Hematopoietic multipotent progenitor cell treated with erythropoietin and hydrocortisone succinate and interleukin-3 and kit ligand, for 8 days (in vitro differentiated cells): Measurements from ENCODE around the gene PIP5K1C.

Source experiments
- DNase-seq: peaks from one replicate; pipeline ENCODE4 v3.0.0-alpha.2; 2015

The PIP5K1C gene

GRCh38 chr19:3620817-3621547, 79.3 kb downstream of the PIP5K1C start:
- no peak for DNase-seq

GRCh38 chr19:3620145-3620816, 80.0 kb downstream of the PIP5K1C start:
- no peak for DNase-seq

- DNase-seq: no peak
Observed at GRCh38 chr19:3619631-3620012, 80.6 kb downstream of the PIP5K1C start.

DNA sequence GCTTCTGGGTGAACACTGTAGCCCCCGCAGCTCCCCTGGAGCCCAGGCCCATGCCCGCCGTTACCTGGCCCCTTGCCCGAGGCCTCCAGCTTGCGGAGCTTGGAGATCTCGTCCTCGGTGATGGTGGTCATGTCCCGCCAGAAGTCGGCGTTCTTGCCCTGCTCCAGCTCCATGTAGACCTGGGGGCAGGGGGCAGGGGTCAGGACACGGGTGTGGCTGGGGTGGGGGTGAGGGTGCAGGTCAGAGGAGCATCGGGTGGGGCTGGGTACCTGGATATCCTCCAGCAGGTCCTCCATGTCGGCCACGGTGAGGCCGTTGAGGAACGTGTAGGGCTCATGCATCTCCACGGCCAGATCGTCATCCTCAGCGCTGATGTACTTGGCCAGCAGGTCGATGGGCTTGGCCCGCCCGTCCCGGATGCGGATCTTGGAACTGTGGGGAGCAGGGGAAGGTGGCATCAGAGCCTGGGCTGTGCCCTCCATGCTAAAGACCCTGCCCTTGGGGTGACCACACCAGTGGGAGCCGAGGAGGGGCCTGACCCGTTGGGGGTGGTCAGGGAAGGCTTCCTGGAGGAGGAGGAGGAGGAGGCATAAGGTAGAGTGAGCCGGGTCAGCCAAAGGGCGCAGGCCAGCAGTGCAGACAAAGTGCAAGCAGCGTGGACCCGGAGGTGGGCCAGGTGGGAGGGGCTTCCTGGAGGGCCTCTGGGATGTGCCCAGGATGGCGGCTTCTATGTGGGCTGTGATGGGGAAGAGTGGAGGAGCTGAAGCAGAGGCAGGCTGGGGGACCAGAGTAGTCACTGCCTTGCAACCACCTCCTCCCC, 81.2 kb downstream of the PIP5K1C start:
- DNase-seq: no peak

DNA sequence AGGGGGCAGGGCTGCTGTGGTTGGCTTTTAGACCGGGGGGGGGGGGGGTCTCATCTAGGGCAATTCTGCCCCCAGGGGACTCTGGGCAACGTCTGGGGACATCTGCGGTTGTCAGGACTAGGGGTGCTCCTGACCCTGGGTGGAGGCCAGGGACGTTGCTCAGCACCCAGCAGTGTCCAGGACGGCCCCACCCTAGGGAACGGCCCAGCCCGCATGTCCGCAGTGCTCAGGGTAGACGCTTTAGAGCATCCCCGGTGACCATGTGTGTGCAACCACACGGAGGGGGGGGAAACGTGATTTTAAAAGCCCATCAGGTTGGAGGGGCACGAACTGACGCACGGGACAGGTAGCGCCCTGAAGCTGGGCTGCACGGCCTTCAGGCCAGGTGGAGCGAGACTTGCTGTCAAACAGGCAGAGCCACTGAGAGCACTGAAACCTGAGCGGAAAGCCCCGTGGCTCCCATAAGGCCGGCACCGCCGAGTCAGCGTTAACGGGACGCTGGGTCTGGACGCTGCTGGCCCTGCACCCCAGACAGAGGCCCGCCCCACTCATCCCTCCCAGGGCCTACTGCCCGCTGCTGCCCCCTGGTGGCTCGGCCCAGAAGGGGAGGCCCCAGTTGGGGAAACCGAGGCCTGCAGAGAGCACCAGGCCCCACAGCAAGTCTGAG, 82.0 kb downstream of the PIP5K1C start:
- DNase-seq: peak; percentile 44

GRCh38 chr19:3617463-3617862, 82.8 kb downstream of the PIP5K1C start:
- DNase-seq: peak; percentile 36

DNA sequence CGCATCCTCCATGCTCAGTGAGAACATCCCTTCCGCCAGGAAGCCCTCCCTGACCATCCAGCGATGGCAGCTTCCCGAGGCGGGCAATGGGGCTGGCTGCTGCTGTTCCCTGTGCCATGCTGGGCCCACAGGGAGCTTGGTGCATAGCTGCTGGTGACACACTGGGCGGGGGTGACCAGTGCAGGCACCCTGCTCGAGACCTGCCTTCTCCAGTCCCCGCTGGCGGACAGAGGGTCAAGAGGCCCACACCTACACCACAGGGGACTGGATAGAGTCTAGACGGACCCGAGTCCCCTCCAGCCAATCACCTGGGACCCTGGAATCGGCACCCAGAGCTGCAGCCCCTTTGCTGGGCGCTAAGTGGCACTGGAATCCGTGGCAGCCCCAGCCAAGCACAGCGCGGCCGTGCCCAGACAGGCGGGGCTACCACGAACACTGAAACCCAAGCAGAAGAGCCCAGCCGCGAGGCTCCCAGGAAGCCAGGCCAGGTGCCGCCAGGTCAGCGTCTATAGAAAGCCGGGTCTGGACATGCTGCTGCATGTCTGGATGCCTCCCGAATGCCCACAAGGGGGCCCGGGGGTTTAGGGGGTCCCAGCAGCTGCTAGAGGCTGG, 84.6 kb downstream of the PIP5K1C start:
- no peak for DNase-seq

DNA sequence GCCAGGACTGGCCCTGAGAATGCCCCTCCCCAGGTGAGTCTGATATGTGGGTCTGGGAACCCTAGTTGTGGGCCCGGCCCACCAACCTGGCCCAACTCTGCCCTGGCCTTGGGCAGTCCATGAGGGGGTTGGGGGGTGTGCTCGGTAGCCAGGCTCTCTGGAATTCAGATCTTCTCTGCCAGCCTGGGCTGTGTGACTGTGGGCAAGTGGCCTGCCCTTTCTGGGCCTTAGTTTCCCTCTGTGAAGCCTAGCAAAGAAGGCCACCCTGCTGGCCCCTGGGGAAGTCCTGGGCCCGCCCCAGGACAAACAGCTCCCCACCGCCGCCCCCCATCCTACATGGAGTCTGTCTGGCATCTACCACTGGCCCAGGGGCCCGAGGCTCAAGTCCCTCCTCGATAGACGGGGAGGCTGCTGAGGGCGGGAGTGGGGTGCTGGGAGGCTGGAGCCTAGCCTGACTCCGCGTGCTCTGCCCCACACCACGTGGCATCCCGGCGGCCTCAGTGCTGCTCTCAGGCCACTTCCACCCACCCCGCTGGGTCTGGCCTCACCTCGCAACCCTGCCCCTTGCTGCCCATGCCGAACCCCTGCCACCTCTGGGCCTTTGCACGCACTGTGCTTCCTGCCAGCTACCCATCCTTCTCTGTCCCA, 85.3 kb downstream of the PIP5K1C start:
- DNase-seq: no peak

DNA sequence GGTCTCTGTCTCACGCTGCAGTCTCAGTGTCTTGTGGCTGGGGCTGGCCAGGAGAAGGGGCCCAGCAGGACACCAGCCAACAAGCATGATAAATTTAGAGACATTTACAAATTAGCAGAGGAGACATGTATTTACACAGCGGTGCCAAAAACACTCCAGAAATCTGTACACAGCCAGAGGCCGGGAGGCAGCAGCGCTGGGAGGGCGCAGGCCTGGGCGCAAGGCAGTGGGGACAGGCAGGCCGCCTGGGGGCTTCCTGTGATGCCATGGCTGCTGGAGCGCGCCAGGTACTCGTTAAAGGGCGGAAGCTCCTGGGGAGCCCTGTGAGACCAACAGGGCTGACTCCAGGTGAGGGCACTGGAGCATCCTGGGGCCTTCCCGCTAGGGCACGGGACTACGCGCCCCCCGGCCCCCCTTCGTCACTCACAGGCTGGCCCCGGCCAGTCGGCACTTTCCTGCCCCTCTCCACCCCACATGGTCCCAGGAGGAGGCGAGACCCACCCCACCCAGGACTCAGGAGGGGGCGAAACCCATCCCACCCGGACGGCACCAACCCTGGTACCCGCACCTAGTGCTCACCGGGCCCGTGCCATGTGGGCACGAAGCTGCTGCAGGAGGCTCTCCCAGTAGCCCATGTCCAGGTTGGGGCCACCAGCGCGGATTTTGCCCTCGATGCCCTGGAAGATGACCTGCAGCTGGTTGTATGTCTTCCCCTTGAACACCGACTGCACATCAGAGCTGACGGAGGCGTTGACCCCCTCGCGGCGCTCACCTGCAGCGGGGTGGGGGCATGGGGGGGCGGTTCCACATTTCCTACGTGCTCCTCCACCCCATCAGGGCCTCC, 86.2 kb downstream of the PIP5K1C start:
- DNase-seq: no peak

DNA sequence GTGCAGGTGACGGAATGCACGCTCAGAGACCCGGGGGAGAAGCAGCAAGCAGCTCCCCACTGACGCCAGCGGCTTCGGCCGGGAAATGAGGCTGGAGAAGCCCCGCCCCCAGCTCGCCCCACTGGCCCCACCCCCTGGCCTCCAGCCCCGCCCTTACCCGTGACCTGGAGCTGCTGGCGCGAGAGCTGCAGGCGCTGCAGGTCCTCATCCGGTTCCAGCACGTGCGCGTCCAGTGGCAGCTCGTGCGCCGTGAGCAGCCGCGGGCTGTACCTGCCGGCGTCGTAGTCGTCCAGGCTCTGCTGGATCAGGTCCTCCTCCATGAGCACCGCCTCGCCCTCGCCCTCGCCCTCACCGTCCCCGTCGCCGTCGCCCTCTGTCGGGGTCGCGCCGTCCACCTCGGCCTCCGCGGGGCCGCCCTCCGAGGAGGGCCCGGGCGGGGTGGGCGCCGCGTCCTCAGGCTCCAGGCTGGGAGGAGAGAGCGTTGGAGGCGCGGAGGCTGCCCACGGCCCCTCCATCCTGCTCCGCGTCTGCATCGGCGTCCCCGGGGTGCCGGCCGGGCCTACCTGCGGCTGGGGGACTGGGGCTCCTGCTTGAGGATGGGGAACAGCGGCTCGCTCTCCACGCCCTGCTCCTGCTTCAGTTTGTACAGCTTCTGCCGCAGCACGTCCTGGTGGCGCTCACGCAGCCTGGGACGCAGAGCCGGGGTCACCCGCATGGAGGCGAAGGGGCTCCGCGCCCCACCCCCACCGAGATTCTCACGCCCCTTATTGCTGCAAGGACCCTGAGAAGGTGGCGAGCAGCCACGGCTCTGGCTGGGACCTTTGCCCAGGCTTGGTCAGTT, 87.1 kb downstream of the PIP5K1C start:
- no peak for DNase-seq

- no peak for DNase-seq
Observed at GRCh38 chr19:3612330-3612729, 87.9 kb downstream of the PIP5K1C start.

DNA sequence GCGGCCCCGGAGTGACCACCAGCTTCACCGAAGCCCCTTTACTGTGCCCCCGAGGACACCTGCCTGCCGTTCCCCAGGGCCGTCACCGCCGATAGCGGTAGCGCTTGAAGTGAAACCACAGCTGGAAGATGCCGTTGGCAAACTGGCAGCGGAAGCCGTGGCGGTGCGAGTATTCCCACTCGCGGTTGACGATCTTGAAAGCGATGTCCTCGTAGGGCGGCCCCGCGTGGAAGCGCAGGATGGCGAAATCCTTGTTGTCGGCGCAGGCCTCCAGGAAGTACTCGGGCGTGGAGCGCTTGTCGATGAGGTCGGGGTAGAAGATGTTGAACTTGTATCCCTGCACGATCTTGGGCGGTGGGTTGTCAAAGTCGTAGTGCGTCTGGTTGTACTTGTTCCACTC, 88.4 kb downstream of the PIP5K1C start:
- DNase-seq: no peak

DNA sequence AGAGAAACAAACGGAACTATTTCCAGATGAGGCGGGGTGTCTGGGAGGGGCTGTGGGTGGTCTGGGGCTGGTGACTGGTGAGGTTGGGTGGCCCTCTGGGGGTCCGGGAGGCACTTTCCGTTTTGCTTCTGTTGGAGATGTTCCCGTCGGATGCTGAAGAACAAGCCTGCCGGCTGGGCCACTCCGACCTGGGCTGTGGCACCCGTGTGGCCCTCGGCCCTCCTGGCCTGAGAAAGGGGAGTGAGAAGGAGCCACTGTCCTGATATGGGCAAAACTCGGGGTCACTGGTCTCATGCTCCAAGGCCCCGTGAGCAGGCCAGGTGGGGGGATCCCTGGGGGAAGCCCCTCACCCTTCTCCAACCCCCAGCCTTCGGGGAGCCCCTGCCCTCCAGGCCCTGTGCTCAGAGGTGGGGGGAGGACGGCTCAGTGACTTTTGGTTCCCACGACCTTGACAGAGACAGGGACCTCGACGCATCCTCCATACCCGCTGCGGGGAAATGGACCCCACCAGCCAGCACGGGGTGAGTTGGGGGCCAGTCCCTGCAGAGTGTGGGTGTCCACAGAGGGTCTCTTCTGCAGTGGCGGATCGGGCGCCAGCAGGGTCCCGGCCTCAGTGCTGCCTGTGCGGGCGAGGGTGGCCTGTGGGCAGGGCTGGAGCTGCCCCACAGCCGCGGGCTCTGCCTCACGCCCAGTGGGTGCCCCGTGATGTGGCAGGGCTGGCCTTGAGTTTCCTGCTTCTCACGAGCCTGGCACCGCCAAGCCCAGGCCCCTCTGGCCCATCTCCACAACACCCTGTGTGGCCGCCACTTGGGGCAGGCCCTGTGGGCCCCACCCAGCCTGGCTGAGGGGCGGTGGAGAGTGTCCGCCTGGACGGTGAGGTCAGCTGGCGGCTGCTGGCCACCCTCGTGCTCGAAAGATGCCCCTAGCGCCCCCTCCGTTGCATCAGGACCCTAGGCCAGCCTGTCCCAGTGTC, 89.2 kb downstream of the PIP5K1C start:
- DNase-seq: no peak

DNA sequence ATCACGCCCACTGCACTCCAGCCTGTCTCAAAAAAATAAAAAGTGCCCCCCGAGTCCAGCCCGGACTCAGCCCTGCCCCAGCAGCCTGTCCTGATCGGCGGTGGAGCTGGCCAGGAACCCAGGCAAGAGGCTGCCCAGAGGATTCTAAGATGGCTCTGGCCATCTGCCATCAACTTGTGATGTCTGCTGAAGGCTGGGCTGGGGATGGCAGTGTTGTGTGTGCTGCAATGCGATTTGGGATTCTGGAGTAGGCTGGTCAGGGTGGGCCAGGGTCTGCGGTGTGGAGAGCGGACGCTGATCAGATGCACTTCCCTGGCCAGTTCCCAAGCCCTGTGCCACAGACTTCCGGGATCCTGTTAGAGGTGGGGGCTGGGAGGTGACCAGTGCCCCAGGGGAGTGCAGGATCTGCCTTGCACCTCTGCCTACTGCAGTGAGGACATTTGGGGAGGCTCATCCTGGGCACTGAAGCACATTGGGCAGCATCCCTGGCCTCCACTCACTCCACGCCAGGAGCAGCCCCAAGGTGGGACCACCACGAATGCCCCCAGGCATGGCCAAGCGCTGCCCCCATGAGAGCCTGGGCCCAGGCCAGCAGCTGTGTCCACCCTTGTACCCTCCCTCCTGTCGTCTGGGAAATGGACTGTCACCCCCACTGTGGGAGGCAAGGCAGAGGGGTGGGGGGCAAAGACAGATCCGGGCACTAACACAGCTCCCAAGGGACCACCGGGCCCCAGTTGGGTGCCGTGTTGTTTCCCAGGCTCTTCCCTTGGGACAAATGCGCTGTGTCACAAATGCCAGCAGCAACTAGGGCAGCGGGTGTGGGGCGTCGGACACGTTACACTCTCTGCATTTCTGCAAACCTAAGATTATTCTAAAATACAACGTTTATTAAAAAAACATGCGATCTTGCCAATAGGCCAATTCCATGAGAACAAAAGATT, 90.2 kb downstream of the PIP5K1C start:
- no peak for DNase-seq

DNA sequence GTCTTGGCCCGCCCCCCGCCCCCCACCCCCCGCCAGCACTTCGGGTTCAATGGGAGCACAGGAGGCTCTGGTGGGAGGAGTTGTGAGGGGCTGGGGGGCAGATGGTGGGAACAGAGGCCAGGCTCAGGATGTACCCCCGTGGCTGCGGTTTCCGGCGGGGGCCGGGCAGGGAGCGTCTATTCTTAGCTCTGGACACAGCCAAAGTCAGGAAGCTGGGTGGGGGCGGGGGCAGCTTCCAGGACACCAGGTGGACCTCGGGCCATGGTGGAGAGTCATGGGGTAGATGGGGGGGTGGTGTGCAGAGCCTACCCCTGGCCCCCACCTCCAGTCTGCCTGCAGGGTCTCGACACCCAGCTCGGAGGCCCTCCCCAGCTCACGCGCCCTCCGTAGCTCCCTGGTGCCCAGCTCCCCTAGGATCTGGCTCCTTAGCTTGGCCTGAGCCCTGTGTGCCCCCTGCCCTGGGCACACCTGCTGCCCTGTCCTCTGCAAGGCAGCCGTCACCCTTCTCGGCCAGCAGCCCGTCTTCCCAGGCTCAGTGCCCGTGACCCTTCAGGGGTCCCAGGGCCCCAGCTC, 91.4 kb downstream of the PIP5K1C start:
- DNase-seq: peak; percentile 21

DNA sequence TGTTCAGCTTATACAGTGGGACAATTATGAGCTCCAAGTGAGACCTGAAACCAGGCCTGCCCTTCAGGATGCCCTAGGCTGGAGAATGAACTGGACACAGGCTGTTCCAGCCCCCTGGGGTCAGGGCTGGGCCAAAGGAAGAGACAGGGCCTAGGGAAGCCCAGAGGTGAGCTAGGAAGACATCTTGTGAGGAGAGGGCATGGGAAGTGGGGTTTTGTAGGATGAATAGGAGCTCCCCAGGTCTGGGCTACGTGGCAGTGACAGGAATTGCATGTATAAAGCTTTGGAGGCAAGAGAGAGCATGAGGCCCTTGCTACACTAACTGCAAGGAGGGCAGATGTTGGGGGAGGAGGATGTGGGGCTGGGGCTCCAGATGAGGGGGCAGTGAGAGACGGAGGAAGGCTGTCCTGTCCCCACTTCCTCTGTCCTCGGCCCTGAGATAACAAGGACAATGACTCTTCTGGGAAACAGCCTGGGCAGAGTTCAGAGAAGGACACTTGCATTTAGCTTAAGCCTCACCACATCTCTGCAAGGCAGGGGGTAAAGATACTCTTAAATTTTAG, 92.1 kb downstream of the PIP5K1C start:
- DNase-seq: peak; percentile 51
